Caco-2 (cell line): ENCODE data around the gene BABAM2. TPM values are rescaled to one million over a fixed set of nuclear protein-coding genes. Genes with fewer than 3 reads are reported as not detected.

Experiments used
- BruUV-seq: library from RNA; stranded (reverse); fragments of 400-500 nt; replicated peaks from 2 replicates; lab custom pipeline; 2021; lab: Mats Ljungman, UMichigan
- CTCF ChIA-PET: fragments of 300-600 bp; sonication (Branson Sonifier 250); formaldehyde crosslinking; loops from one replicate; lab custom pipeline; 2022; ENCODE audit warnings: antibody characterized with exemption; lab: Charles Lee
- POLR2A ChIA-PET: fragments of 300-600 bp; sonication (Branson Sonifier 250); formaldehyde crosslinking; loops from one replicate; lab custom pipeline; 2022; ENCODE audit warnings: antibody characterized with exemption; lab: Charles Lee
- DNase-seq, 2 experiments: peaks; one replicate each; pipeline versions ENCODE4 v3.0.0 to v3.0.0-alpha.2; 2020 to 2022
- H3K27me3 ChIP-seq: replicated peaks from 2 replicates; pipeline ENCODE4 v1.6.0; 2011; ENCODE audit warnings: low read length; ENCODE audit not compliant: control insufficient read depth, insufficient read depth
- H3K36me3 ChIP-seq: 2 replicates; pipeline ENCODE4 v1.5.1; 2011; ENCODE audit warnings: low read length; ENCODE audit not compliant: control insufficient read depth, insufficient read depth
- H3K4me1 ChIP-seq: fragments of 250-450 bp; sonication (Bioruptor Pico); 2 replicates; pipeline ENCODE4 v1.5.1; 2020; ENCODE audit warnings: mild to moderate bottlenecking
- H3K4me3 ChIP-seq: 2 replicates; pipeline ENCODE4 v1.5.1; 2011; ENCODE audit warnings: low read depth, mild to moderate bottlenecking, control low read depth, low read length
- H3K9me3 ChIP-seq: fragments of 250-450 bp; sonication (Bioruptor Pico); 2 replicates; pipeline ENCODE4 v1.5.1; 2020; ENCODE audit warnings: mild to moderate bottlenecking, moderate library complexity
- H3K27ac Mint-ChIP-seq: one replicate; pipeline ENCODE4 v1.8.0; 2022; ENCODE audit warnings: mixed read lengths; ENCODE audit not compliant: unreplicated experiment
- H3K27me3 Mint-ChIP-seq: one replicate; pipeline ENCODE4 v1.8.0; 2022; ENCODE audit warnings: mixed read lengths; ENCODE audit not compliant: insufficient read depth, unreplicated experiment
- H3K36me3 Mint-ChIP-seq: one replicate; pipeline ENCODE4 v1.8.0; 2022; ENCODE audit warnings: mild to moderate bottlenecking, mixed read lengths; ENCODE audit not compliant: insufficient read depth, unreplicated experiment
- H3K4me1 Mint-ChIP-seq: one replicate; pipeline ENCODE4 v1.8.0; 2022; ENCODE audit warnings: low read depth, mixed read lengths; ENCODE audit not compliant: unreplicated experiment
- H3K4me3 Mint-ChIP-seq: one replicate; pipeline ENCODE4 v1.8.0; 2022; ENCODE audit warnings: mild to moderate bottlenecking, moderate library complexity, mixed read lengths; ENCODE audit not compliant: unreplicated experiment
- H3K9me3 Mint-ChIP-seq: one replicate; pipeline ENCODE4 v1.8.0; 2022; ENCODE audit warnings: mixed read lengths; ENCODE audit not compliant: unreplicated experiment
- intact Hi-C: fragments of 100-400 bp; cut with micrococcal nuclease; formaldehyde crosslinking; loops from one replicate; pipeline ENCODE4 v1.10.0; 2022; ENCODE audit not compliant: unreplicated experiment
- total RNA-seq: library from RNA; stranded (reverse); gene quantifications from 2 replicates; pipeline ENCODE4 v1.2.3, GENCODE V29; 2022
- TF ChIP-seq, protein P1 (sequence below), 2 experiments: fragments of 200-600 bp in 1 of 2; IDR thresholded peaks; 1 replicate in 1 of 2; 2 replicates in 1 of 2; pipeline versions ENCODE4 v1.5.1 to v1.8.0; 2011 to 2022; ENCODE audit warnings: antibody characterized with exemption in 1 of 2, control low read depth in 1 of 2, inconsistent platforms in 1 of 2, low read depth in 1 of 2, low read length in 1 of 2, mild to moderate bottlenecking in 1 of 2, moderate library complexity in 1 of 2; ENCODE audit not compliant: insufficient read depth in 1 of 2, severe bottlenecking in 1 of 2, unreplicated experiment in 1 of 2

The BABAM2 gene
- total RNA-seq, 1 experiment from 2014 or later = 57.3 TPM

DNA sequence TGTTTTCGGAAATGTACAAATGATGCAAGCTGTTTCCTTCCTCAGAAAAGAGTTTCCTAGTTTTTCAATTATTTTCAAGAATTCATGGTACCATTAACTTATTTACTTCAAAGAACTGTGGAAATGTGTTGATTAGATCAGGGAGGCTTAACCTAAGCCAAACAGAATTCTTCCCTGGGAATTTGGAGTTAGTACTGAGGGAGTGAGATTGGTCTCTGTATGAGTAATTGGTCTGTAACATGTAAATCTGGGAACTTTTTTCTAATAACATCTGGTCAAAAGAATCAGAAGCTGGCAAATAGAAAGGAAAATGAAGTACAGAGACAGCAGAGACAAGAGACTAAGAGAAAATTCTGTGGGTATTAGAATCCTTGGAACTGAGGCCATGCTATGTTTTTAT lies 145.8 kb downstream of the BABAM2 start:
- CTCF ChIA-PET = no interaction called here
- TF ChIP-seq, protein P1, sequence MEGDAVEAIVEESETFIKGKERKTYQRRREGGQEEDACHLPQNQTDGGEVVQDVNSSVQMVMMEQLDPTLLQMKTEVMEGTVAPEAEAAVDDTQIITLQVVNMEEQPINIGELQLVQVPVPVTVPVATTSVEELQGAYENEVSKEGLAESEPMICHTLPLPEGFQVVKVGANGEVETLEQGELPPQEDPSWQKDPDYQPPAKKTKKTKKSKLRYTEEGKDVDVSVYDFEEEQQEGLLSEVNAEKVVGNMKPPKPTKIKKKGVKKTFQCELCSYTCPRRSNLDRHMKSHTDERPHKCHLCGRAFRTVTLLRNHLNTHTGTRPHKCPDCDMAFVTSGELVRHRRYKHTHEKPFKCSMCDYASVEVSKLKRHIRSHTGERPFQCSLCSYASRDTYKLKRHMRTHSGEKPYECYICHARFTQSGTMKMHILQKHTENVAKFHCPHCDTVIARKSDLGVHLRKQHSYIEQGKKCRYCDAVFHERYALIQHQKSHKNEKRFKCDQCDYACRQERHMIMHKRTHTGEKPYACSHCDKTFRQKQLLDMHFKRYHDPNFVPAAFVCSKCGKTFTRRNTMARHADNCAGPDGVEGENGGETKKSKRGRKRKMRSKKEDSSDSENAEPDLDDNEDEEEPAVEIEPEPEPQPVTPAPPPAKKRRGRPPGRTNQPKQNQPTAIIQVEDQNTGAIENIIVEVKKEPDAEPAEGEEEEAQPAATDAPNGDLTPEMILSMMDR (IDR thresholded peaks at IDR 0.05; ENCODE audit: insufficient read depth in 1 of 2, low read depth in 1 of 2, low read length in 1 of 2, severe bottlenecking in 1 of 2, unreplicated experiment in 1 of 2) = no peak
- H3K4me1 ChIP-seq = no peaks in the 10 kb centered on the region
- no peak for DNase-seq
- H3K9me3 Mint-ChIP-seq = no peaks in the 10 kb centered on the region
- no peaks in the 10 kb centered on the region for H3K4me1 Mint-ChIP-seq
- no peaks in the 10 kb centered on the region for H3K36me3 Mint-ChIP-seq
- no peaks in the 10 kb centered on the region for H3K27me3 Mint-ChIP-seq
- H3K36me3 ChIP-seq = no peaks in the 10 kb centered on the region
- H3K27me3 ChIP-seq = no peaks in the 10 kb centered on the region
- no peak overlapping the region for H3K27ac Mint-ChIP-seq
- H3K4me3 Mint-ChIP-seq = no peak overlapping the region
- POLR2A ChIA-PET = no interaction called here
- intact Hi-C loops = no loop called here
- BruUV-seq = no TSS peak
- no peak overlapping the region for H3K4me3 ChIP-seq
- H3K9me3 ChIP-seq = no peaks in the 10 kb centered on the region

DNA sequence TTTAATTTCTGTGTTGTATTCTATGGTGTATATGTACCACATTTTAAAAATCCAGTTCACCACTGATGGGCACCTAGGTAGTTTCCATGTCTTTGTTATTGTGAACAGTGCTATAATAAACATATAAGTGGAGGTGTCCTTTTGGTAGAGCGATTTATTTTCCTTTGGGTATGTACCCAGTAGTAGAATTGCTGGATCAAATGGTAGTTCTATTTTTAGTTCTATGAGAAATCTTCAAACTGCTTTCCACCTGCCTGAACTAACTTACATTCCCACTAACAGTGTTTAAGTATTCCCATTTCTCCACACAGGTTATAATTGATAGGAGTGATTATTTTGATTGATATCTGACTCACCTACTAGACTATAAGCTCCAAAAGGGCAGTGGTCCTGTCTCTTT lies 148.2 kb downstream of the BABAM2 start:
- DNase-seq = no peak
- H3K27ac Mint-ChIP-seq = no peak overlapping the region
- peaks cover 5% of the 10 kb centered on the region for H3K36me3 Mint-ChIP-seq
- intact Hi-C loops = no loop called here
- H3K9me3 Mint-ChIP-seq = no peaks in the 10 kb centered on the region
- BruUV-seq = no TSS peak
- ChIA-PET CTCF (no interaction called here), POLR2A (no interaction called here)
- no peaks in the 10 kb centered on the region for H3K4me1 ChIP-seq
- H3K9me3 ChIP-seq = no peaks in the 10 kb centered on the region
- H3K4me3 ChIP-seq = no peak overlapping the region
- H3K27me3 ChIP-seq = no peaks in the 10 kb centered on the region
- H3K36me3 ChIP-seq = no peaks in the 10 kb centered on the region
- no peaks in the 10 kb centered on the region for H3K4me1 Mint-ChIP-seq
- H3K27me3 Mint-ChIP-seq = no peaks in the 10 kb centered on the region
- no peak overlapping the region for H3K4me3 Mint-ChIP-seq
- TF ChIP-seq, protein P1 (IDR thresholded peaks at IDR 0.05; ENCODE audit: insufficient read depth in 1 of 2, low read depth in 1 of 2, low read length in 1 of 2, severe bottlenecking in 1 of 2, unreplicated experiment in 1 of 2) = no peak

DNA sequence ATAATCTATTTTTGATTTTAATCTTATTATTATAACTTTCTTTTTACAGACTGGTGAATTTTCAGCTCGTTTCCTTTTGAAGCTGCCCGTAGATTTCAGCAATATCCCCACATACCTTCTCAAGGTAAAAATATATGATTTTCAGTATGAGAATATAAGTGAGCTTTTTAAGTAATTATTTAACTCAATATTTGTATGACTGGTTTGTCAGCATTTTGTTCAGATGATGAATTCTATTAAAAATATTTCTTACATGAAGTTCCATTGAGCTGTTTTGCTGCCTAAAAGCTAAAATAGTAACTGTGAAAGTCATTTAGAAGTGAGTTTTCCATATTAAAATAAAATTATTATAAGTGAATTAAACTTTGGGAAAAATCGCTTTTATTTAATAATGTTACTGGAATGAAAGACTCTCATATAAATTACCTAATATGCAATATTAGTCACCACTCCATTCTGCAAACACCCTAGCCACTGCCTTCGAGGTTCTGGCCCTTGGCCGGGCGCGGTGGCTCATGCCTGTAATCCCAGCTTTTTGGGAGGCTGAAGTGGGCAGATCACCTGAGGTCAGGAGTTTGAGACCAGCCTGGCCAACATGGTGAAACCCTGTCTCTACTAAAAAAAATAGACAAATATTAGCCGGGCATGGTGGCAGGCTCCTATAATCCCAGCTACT lies 155.3 kb downstream of the BABAM2 start:
- no TSS peak for BruUV-seq
- H3K27ac Mint-ChIP-seq = no peak overlapping the region
- no peaks in the 10 kb centered on the region for H3K9me3 Mint-ChIP-seq
- ChIA-PET CTCF (no interaction called here), POLR2A (no interaction called here)
- intact Hi-C loops = no loop called here
- H3K4me3 Mint-ChIP-seq = no peak overlapping the region
- no peaks in the 10 kb centered on the region for H3K27me3 Mint-ChIP-seq
- peaks cover 5% of the 10 kb centered on the region for H3K36me3 Mint-ChIP-seq
- Histone ChIP-seq H3K27me3 (no peaks in the 10 kb centered on the region), H3K36me3 (no peaks in the 10 kb centered on the region), H3K4me1 (no peaks in the 10 kb centered on the region), H3K4me3 (no peak overlapping the region), H3K9me3 (no peaks in the 10 kb centered on the region)
- H3K4me1 Mint-ChIP-seq = no peaks in the 10 kb centered on the region
- DNase-seq = no peak
- TF ChIP-seq, protein P1 (IDR thresholded peaks at IDR 0.05; ENCODE audit: insufficient read depth in 1 of 2, low read depth in 1 of 2, low read length in 1 of 2, severe bottlenecking in 1 of 2, unreplicated experiment in 1 of 2) = no peak
